Activated T-helper 1 cell treated with anti-CD3 and anti-CD28 coated beads, Interleukin-12 subunit alpha, Interleukin-12 subunit beta, Interleukin-2, Interleukin-4 antibody, amounts not matched to agents 30 ng/mL and 10 ng/mL and 1 ng/mL, durations not matched to agents 14 hours and 24 hours and 36 hours (primary cell): ENCODE data around the gene OPCML. TPM values are rescaled to one million over a fixed set of nuclear protein-coding genes. Genes with fewer than 3 reads are reported as not detected.

Experiments
- DNase-seq: peaks from one replicate; pipeline ENCODE4 v3.0.0; 2021; ENCODE audit warnings: low spot score
- H3K27ac Mint-ChIP-seq: one replicate; pipeline ENCODE4 v1.8.0; 2021; ENCODE audit warnings: mild to moderate bottlenecking, mixed read lengths
- H3K27me3 Mint-ChIP-seq: one replicate; pipeline ENCODE4 v1.8.0; 2022; ENCODE audit warnings: mild to moderate bottlenecking, moderate library complexity, mixed read lengths; ENCODE audit not compliant: insufficient read depth
- H3K36me3 Mint-ChIP-seq: one replicate; pipeline ENCODE4 v1.8.0; 2021; ENCODE audit warnings: low read depth, mixed read lengths
- H3K4me1 Mint-ChIP-seq: one replicate; pipeline ENCODE4 v1.8.0; 2021; ENCODE audit warnings: low read depth, mixed read lengths
- H3K4me3 Mint-ChIP-seq: one replicate; pipeline ENCODE4 v1.8.0; 2021; ENCODE audit warnings: mild to moderate bottlenecking, moderate library complexity, mixed read lengths
- H3K9me3 Mint-ChIP-seq: one replicate; pipeline ENCODE4 v1.8.0; 2021; ENCODE audit warnings: mixed read lengths
- intact Hi-C: fragments of 100-400 bp; cut with micrococcal nuclease; formaldehyde crosslinking; loops from one replicate; pipeline ENCODE4 v1.15.1; 2024
- total RNA-seq: library from RNA; stranded (reverse); gene quantifications from 2 replicates; pipeline ENCODE4 v1.2.3, GENCODE V29; 2022

OPCML gene
- total RNA-seq = not detected in 2 replicates

- Mint-ChIP-seq H3K4me1 (no peaks in the 10 kb centered on the region), H3K27me3 (peaks cover 30% of the 10 kb centered on the region), H3K36me3 (no peaks in the 10 kb centered on the region), H3K9me3 (no peaks in the 10 kb centered on the region), H3K27ac (no peak within 1 kb of the TSS), H3K4me3 (no peak within 1 kb of the TSS)
- intact Hi-C loops = no loop called here
- DNase-seq = no peak
Measured at GRCh38 chr11:133531971-133532651, at the start of gene OPCML. OPCML (minus strand) TSS chr11:133532501.

- intact Hi-C loops = no loop called here
- Mint-ChIP-seq H3K9me3 (no peaks in the 10 kb centered on the region), H3K4me1 (no peaks in the 10 kb centered on the region), H3K27me3 (peaks cover 2% of the 10 kb centered on the region), H3K36me3 (no peaks in the 10 kb centered on the region), H3K4me3 (no peak overlapping the region), H3K27ac (no peak overlapping the region)
- DNase-seq = no peak
Measured at GRCh38 chr11:133581091-133581490, 48.8 kb upstream of the OPCML start.

- Mint-ChIP-seq H3K36me3 (no peaks in the 10 kb centered on the region), H3K4me1 (no peaks in the 10 kb centered on the region), H3K9me3 (no peaks in the 10 kb centered on the region), H3K27me3 (peaks cover 2% of the 10 kb centered on the region), H3K4me3 (no peak overlapping the region), H3K27ac (no peak overlapping the region)
- no peak for DNase-seq
- intact Hi-C loops = no loop called here
Measured at GRCh38 chr11:133579165-133580031, 47.1 kb upstream of the OPCML start.

GRCh38 chr11:133577403-133577802 is 45.1 kb upstream of the OPCML start:
- Mint-ChIP-seq H3K4me1 (no peaks in the 10 kb centered on the region), H3K9me3 (no peaks in the 10 kb centered on the region), H3K4me3 (no peak overlapping the region), H3K36me3 (no peaks in the 10 kb centered on the region), H3K27ac (no peak overlapping the region), H3K27me3 (peaks cover 2% of the 10 kb centered on the region)
- DNase-seq = no peak
- intact Hi-C loops = no loop called here

- Mint-ChIP-seq H3K4me1 (no peaks in the 10 kb centered on the region), H3K4me3 (peak overlapping the region; percentile 3), H3K36me3 (no peaks in the 10 kb centered on the region), H3K27ac (no peak overlapping the region), H3K9me3 (no peaks in the 10 kb centered on the region), H3K27me3 (peaks cover 2% of the 10 kb centered on the region)
- no peak for DNase-seq
- intact Hi-C loops = no loop called here
Measured at GRCh38 chr11:133576351-133576750, 44.0 kb upstream of the OPCML start.

- no peak overlapping the region for H3K27ac Mint-ChIP-seq
- no peaks in the 10 kb centered on the region for H3K36me3 Mint-ChIP-seq
- no peaks in the 10 kb centered on the region for H3K27me3 Mint-ChIP-seq
- no peaks in the 10 kb centered on the region for H3K9me3 Mint-ChIP-seq
- H3K4me1 Mint-ChIP-seq = no peaks in the 10 kb centered on the region
- no peak for DNase-seq
- no peak overlapping the region for H3K4me3 Mint-ChIP-seq
- intact Hi-C loops = no loop called here
Measured at GRCh38 chr11:133573081-133573480, 40.8 kb upstream of the OPCML start.

- DNase-seq = no peak
- Mint-ChIP-seq H3K27me3 (peaks cover 2% of the 10 kb centered on the region), H3K27ac (no peak overlapping the region), H3K9me3 (no peaks in the 10 kb centered on the region), H3K4me1 (no peaks in the 10 kb centered on the region), H3K36me3 (no peaks in the 10 kb centered on the region), H3K4me3 (no peak overlapping the region)
- intact Hi-C loops = no loop called here
Measured at GRCh38 chr11:133570376-133570775, 38.1 kb upstream of the OPCML start.

GRCh38 chr11:133563505-133564025 is 31.3 kb upstream of the OPCML start:
- Mint-ChIP-seq H3K27me3 (peaks cover 2% of the 10 kb centered on the region), H3K27ac (no peak overlapping the region), H3K4me3 (no peak overlapping the region), H3K4me1 (no peaks in the 10 kb centered on the region), H3K36me3 (no peaks in the 10 kb centered on the region), H3K9me3 (no peaks in the 10 kb centered on the region)
- no peak for DNase-seq
- intact Hi-C loops = no loop called here

- intact Hi-C loops = no loop called here
- Mint-ChIP-seq H3K27me3 (no peaks in the 10 kb centered on the region), H3K4me3 (no peak overlapping the region), H3K9me3 (no peaks in the 10 kb centered on the region), H3K27ac (no peak overlapping the region), H3K4me1 (no peaks in the 10 kb centered on the region), H3K36me3 (no peaks in the 10 kb centered on the region)
- no peak for DNase-seq
Measured at GRCh38 chr11:133560472-133560855, 28.2 kb upstream of the OPCML start.

- H3K27me3 Mint-ChIP-seq = no peaks in the 10 kb centered on the region
- no peak overlapping the region for H3K27ac Mint-ChIP-seq
- H3K4me1 Mint-ChIP-seq = no peaks in the 10 kb centered on the region
- intact Hi-C loops = no loop called here
- H3K9me3 Mint-ChIP-seq = no peaks in the 10 kb centered on the region
- H3K36me3 Mint-ChIP-seq = no peaks in the 10 kb centered on the region
- DNase-seq = no peak
- no peak overlapping the region for H3K4me3 Mint-ChIP-seq
Measured at GRCh38 chr11:133559833-133560471, 27.7 kb upstream of the OPCML start.

GRCh38 chr11:133559382-133559781 is 27.1 kb upstream of the OPCML start:
- Mint-ChIP-seq H3K9me3 (no peaks in the 10 kb centered on the region), H3K27ac (no peak overlapping the region), H3K27me3 (no peaks in the 10 kb centered on the region), H3K4me3 (no peak overlapping the region), H3K36me3 (no peaks in the 10 kb centered on the region), H3K4me1 (no peaks in the 10 kb centered on the region)
- intact Hi-C loops = no loop called here
- no peak for DNase-seq

GRCh38 chr11:133555034-133555433 is 22.7 kb upstream of the OPCML start:
- Mint-ChIP-seq H3K9me3 (no peaks in the 10 kb centered on the region), H3K36me3 (no peaks in the 10 kb centered on the region), H3K4me1 (no peaks in the 10 kb centered on the region), H3K4me3 (no peak overlapping the region), H3K27me3 (no peaks in the 10 kb centered on the region), H3K27ac (no peak overlapping the region)
- intact Hi-C loops = no loop called here
- DNase-seq = no peak
